DMS 273 (cell line): Measurements from ENCODE around the gene SH3BGRL3.
A peak's percentile ranks its signal among the peaks of the same experiment; 100 is the strongest.
"Not testable (repeated sequence)": the region's sequence is repeated elsewhere in the genome, so short reads cannot be mapped to it uniquely, and the experiment has no call there.

ENCODE experiments used
- DNase-seq: peaks from one replicate; lab custom pipeline; 2025; ENCODE audit not compliant: unreplicated experiment; lab: John Stamatoyannopoulos, UW

SH3BGRL3 gene

DNA sequence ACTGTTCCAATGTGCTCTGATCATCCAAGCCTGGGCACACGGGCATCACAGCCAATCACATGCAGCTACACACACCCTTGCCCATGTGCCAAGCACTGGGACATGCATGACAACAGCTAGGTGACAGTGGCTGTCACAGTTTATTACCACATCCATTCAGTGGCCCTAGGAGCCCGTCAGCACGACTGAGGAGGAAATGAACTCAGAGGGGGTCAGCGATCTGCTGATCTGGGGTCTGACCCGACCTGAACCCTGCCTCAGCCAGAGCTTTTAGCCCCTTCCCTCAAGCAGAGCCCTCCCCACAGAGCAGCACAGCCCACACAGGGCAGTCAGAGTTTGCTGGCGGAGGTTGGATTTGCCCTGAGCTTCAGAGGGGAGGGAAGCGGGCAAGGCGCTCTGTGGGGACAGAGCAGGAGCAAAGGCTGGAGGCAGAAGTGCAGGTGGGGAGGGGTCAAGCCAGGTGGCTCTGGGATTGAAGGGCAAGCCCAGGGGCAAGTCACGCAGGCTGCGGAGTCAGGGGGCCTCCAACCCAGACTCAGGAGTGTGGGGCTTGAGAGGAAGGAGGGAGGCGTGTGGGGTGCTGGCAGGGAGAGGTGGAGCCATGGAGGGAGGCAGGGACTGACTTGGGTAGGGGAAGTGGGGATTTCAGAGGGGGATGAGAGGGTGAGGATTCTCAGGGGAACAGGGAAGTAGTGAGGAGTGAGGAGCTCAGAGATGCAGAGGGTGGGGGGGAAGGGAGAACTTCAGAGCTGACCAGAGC lies 10.4 kb downstream of the SH3BGRL3 start:
- no peak for DNase-seq

DNA sequence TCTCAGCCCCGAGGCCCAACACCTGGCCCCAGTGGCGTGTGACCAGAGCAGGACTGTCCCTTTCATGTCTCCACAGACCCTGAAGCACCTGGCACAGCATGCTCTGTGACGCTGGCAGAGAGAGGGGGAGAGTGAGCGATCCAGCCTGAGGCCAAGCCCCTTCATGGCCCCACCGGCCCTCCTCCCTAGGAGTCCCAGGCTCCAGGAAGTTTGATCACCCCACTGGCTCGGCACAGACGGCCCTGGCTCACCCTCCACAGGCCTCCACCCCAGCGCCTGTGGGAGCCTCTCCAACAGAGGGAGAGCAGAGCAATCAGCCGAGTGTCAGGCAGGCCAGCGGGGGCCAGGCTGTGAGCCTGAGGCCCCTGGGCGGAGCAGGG lies 11.0 kb downstream of the SH3BGRL3 start:
- no peak for DNase-seq

- no peak for DNase-seq
Observed at GRCh38 chr1:26291433-26291832, 11.5 kb downstream of the SH3BGRL3 start.

GRCh38 chr1:26291939-26292338 lies 12.1 kb downstream of the SH3BGRL3 start:
- DNase-seq = no peak

GRCh38 chr1:26292735-26293134 lies 12.8 kb downstream of the SH3BGRL3 start:
- DNase-seq = not testable (repeated sequence)

- no peak for DNase-seq
Observed at GRCh38 chr1:26293911-26294463, 14.1 kb downstream of the SH3BGRL3 start.

DNA sequence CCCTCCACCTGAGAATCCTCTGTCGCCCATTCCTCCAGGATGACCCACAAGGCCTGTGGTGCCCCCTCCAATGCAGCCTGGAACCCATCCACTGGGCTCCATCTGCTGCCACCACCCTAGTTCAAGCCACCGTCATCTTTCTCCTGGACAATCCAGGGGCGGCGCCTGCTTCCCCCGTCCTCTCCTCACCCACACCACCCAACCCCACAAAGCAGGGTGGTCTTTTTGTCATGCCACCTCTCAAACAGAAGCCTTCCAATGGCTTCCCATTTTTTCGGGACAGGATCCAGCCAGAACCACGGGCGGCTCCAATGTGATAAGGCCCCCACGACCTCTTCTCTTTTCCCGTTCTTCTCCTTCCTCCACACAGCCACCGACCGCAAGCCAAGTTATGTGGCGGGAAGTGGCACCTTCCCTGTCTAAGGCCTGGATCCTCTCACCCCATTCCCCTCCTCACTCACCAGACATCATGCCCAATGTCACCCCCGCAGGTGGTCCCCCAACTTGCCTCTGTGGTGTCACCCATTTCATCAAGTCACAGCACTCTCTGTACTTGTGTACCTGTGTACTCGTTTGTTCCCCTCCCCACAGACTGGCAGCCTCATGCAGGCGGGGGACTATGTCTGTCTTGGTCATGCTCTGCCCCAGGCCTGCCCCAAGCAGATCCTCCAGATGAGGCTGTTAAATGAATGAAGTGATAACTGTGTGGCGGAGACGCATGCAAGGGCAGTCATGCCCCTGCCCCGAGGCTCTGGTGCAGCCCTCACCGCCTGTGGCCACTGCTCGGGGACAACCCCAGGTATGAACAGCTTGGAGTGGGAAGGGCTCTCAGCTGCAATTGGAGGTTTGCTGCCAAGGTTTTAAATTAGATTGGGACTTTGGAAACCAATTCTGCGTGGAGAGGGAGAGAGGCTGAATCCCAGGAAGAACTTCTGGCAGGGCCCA lies 15.6 kb downstream of the SH3BGRL3 start:
- no peak for DNase-seq

GRCh38 chr1:26296340-26297056 lies 16.6 kb downstream of the SH3BGRL3 start:
- DNase-seq = no peak

- no peak for DNase-seq
Observed at GRCh38 chr1:26297057-26297790, 17.3 kb downstream of the SH3BGRL3 start.

DNA sequence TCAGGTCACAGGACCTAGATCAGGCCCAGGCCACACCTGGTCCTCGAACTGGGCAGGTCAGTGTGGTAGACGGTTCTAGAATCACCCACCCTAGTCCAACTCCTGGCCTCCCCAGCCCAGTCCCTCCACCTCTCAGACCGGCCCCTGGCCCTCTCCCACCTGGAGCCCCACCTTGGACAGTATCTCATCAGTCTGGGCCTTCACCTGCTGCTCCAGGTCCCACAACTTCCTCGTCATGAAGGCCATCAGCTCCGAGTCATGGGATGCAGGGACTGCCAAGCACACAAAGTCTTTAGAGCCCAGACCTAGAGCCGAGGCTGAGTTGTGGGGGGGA lies 17.9 kb downstream of the SH3BGRL3 start:
- DNase-seq = no peak

DNA sequence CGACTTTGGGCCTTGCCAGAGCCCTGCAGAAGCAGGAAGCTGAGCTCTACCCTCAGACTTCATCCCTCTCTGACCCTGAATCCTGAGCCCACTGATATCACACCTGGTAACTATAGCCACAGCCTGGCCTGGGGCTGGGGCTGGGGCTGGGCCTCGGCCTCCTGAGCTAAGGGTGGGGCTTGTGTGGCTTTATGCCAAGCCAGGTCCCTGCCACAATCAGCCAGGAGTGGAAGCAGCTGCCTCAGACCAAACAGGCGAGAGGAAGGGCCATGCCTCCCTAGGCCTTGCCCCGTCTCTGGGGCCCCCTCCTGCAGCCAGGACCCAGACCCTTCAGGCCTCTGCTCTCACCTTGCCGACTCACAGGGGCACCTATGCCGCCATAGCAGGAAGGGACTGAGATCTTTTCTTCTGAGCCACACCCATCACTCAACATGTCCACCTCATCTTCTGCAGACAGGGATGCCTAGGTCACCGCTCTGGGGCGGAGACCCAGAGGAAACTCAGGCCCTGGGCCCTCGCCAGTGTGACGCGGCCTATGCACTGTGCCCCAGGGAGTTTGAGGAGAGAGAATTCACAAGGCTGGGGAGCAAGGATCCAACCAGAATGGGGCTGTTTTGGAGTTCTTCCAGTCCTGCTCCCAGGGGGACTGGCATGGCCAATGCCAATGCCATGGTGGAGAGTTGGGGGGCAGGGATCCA lies 20.8 kb downstream of the SH3BGRL3 start:
- DNase-seq = no peak

DNA sequence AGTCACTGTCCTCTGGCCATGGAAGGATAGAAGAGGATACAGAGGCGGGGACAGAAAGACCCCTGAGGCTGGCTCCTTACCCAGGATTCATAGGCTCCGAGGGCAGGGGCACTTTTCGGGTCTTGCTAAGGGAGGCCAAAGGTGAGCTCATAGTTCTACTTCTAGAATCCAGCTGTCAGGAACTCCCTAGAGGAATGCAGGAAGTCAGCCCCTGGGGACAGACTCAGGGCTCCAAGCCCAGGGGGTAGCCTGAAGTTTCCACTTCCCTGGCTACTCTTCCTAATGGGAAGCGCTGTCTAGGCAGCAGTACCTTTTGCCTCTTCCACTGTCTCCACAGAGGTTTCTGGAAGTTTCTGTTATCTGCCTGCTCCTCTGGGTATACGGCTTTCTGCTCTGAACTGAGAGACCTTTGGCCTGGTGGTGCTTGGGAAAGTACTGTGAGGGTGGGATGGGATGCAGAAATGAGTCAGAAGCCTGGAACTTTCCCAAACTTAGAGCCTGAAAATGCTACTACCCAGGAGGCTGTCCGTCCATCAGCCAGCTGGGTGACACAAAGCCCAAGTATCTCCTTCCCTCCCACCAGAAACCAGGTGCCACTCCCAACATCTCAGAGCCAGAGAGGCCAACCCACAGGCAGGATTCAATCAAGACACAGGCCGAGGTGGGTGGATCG lies 23.0 kb downstream of the SH3BGRL3 start:
- peak; percentile 39 for DNase-seq

DNA sequence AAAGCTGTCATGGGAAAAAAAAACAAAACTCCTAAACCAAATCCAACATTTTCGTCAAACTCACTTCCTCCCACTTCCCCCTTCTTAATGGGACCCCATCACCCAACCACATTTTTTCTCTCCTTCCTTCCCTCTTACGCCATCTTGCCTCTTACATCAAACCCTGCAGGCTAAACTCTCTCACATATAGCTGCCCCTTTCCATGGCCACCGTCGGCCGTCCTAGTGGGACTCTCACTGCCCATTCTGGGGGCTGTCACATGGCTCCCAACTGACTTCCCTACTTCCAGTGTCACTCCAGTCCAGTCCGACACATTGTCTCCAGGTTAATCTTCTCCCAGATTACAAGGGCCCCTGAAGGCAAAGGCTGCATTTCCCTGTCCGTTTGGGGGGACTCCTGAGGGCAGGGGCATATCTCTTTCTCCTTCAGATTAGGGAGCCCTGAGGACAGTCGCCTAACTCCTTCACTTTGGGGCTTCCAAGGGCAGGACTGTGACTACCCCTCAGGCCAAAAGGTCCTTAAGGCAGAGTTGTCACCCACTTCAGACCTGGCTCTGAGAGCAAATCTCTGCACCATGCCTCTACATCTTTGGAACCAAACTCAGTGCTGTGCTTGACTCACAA lies 25.9 kb downstream of the SH3BGRL3 start:
- DNase-seq = no peak

GRCh38 chr1:26306290-26307229 lies 26.7 kb downstream of the SH3BGRL3 start, which contains the start of gene UBXN11:
Gene UBXN11 (minus strand): TSS chr1:26306636. CDS start chr1:26302883, 3,753 bp downstream.
- DNase-seq = peak; percentile 98

- no peak for DNase-seq
Observed at GRCh38 chr1:26307363-26307781, 27.5 kb downstream of the SH3BGRL3 start.

DNA sequence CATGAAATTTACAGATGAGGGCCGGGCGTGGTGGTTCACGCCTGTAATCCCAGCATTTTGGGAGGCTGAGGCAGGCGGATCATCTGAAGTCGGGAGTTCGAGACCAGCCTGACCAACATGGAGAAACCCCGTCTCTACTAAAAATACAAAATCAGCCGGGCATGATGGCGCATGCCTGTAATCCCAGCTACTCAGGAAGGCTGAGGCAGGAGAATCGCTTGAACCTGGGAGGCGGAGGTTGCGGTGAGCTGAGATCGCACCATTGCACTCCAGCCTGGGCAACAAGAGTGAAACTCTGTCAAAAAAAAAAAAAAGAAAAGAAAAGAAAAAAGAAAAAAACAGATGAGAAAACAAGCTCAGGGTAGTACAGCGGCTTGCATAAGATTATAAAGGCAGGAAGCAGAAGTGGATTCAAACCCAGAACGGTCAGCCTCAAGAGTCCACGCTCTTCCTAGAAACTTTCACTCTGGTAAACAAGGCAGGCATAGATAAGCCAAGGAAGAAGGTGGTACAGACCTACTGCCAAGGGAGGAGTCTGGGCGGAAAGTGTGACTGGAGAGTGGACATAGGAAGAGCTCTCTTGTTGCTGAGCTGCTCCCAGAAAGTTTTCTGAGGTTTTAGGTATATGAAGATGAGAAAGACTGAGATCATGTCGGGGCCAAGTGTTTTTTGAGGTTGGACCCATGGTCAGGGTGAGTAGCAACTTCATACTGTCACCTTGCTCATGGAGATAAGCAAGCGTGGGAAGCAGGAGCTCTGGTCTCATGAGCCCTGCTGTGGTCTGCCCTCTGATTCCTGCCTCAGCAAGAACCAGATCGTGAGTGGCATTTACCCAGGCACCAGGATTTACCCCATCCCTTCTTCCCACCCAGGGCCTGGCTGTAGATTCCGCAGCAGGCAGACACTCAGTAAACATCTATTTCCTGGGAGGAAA lies 28.3 kb downstream of the SH3BGRL3 start:
- DNase-seq = not testable (repeated sequence)

DNA sequence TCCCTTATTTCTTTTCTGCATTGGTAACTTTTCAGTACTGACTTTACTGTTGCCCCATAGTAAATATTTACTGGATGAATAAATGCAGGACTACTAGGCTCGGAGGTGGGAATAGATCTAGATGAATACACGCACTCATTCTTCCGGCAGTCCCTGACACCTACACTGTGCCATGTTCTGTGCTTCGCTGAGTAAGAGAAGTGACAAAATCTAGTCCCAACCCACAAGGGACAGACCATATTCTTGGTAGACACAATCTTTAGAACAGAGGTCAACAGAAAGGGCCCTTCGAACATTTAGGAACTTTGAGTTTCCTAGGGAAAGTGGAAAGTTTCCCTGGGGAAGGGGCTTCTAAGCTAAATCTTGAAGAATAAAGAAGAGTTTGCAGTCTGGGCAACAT lies 34.6 kb downstream of the SH3BGRL3 start:
- DNase-seq = no peak
